Loucy (cell line): ENCODE results near the gene TKT.
"Not testable (repeated sequence)": the region's sequence is repeated elsewhere in the genome, so short reads cannot be mapped to it uniquely, and the experiment has no call there.

Experiments
- H2AFZ ChIP-seq: fragments of 200-600 bp; sonication (generic); 2 replicates; pipeline ENCODE4 v1.6.0; 2016; ENCODE audit warnings: antibody characterized with exemption, mild to moderate bottlenecking, low read length, moderate library complexity
- H3F3A ChIP-seq: fragments of 200-600 bp; 2 replicates; pipeline ENCODE4 v1.6.0; 2016; ENCODE audit warnings: antibody characterized with exemption, low read depth, mild to moderate bottlenecking
- H3K27me3 ChIP-seq: fragments of 200-600 bp; sonication (generic); 2 replicates; pipeline ENCODE4 v1.6.1; 2014; ENCODE audit warnings: low read length, mild to moderate bottlenecking; ENCODE audit not compliant: insufficient read depth, poor library complexity, severe bottlenecking
- H3K36me3 ChIP-seq: fragments of 200-600 bp; sonication (generic); 2 replicates; pipeline ENCODE4 v1.6.1; 2016; ENCODE audit warnings: low read length; ENCODE audit not compliant: insufficient read depth
- H3K4me1 ChIP-seq: fragments of 200-600 bp; sonication (generic); 2 replicates; pipeline ENCODE4 v1.5.1; 2014; ENCODE audit warnings: low read length, mild to moderate bottlenecking; ENCODE audit not compliant: insufficient read depth, poor library complexity, severe bottlenecking
- H3K4me2 ChIP-seq: fragments of 200-600 bp; sonication (generic); 2 replicates; pipeline ENCODE4 v1.6.0; 2014; ENCODE audit warnings: antibody characterized with exemption, low read length, low read depth, mild to moderate bottlenecking; ENCODE audit not compliant: poor library complexity, severe bottlenecking
- H3K4me3 ChIP-seq: fragments of 200-600 bp; sonication (generic); 2 replicates; pipeline ENCODE4 v1.5.1; 2014; ENCODE audit warnings: low read length, mild to moderate bottlenecking, mixed read lengths; ENCODE audit not compliant: poor library complexity, severe bottlenecking
- H3K79me2 ChIP-seq: fragments of 200-600 bp; sonication (generic); 2 replicates; pipeline ENCODE4 v1.6.1; 2014; ENCODE audit warnings: low read length; ENCODE audit not compliant: insufficient read depth
- H3K9ac ChIP-seq: fragments of 200-600 bp; sonication (generic); 2 replicates; pipeline ENCODE4 v1.6.0; 2014; ENCODE audit warnings: mild to moderate bottlenecking, low read depth, low read length, moderate library complexity; ENCODE audit not compliant: poor library complexity, severe bottlenecking
- H3K9me2 ChIP-seq: fragments of 200-600 bp; sonication (generic); replicated peaks from 2 replicates; pipeline ENCODE4 v1.6.1; 2016; ENCODE audit warnings: low read depth, low read length, mixed read lengths
- H3K9me3 ChIP-seq: fragments of 200-600 bp; sonication (generic); 2 replicates; pipeline ENCODE4 v1.6.1; 2014; ENCODE audit warnings: mild to moderate bottlenecking, antibody characterized with exemption, low read length, low read depth; ENCODE audit not compliant: insufficient read depth
- H4K20me1 ChIP-seq: fragments of 200-600 bp; sonication (generic); 2 replicates; pipeline ENCODE4 v1.6.0; 2014; ENCODE audit warnings: antibody characterized with exemption, low read length, mild to moderate bottlenecking; ENCODE audit not compliant: insufficient read depth, poor library complexity, severe bottlenecking
- EZH2phosphoT487 ChIP-seq: fragments of 200-600 bp; IDR thresholded peaks from 2 replicates; pipeline ENCODE4 v1.6.1; 2018; ENCODE audit warnings: antibody characterized with exemption, mild to moderate bottlenecking, moderate library complexity, borderline replicate concordance
- TF ChIP-seq, protein P1 (sequence below): fragments of 200-600 bp; sonication (generic); conservative IDR thresholded peaks from 2 replicates; pipeline ENCODE4 v1.5.1; 2014; ENCODE audit warnings: mild to moderate bottlenecking, antibody characterized with exemption, low read length

Gene TKT

GRCh38 chr3:53255423-53255774 is 423 bp downstream of the TKT start:
- Histone ChIP-seq H2AFZ (peak overlapping the region; percentile 50), H3K79me2 (peaks cover 53% of the 10 kb centered on the region), H3K9me2 (no peaks in the 10 kb centered on the region), H3F3A (no peaks in the 10 kb centered on the region), H3K4me3 (peak overlapping the region; percentile 92), H3K4me2 (peak overlapping the region; percentile 99), H3K36me3 (no peaks in the 10 kb centered on the region), H3K9me3 (no peaks in the 10 kb centered on the region), H4K20me1 (peaks cover 46% of the 10 kb centered on the region), H3K4me1 (peaks cover 36% of the 10 kb centered on the region), H3K27me3 (no peaks in the 10 kb centered on the region), H3K9ac (peak overlapping the region; percentile 95)
- no peak for TF ChIP-seq EZH2phosphoT487
- TF ChIP-seq, protein P1, sequence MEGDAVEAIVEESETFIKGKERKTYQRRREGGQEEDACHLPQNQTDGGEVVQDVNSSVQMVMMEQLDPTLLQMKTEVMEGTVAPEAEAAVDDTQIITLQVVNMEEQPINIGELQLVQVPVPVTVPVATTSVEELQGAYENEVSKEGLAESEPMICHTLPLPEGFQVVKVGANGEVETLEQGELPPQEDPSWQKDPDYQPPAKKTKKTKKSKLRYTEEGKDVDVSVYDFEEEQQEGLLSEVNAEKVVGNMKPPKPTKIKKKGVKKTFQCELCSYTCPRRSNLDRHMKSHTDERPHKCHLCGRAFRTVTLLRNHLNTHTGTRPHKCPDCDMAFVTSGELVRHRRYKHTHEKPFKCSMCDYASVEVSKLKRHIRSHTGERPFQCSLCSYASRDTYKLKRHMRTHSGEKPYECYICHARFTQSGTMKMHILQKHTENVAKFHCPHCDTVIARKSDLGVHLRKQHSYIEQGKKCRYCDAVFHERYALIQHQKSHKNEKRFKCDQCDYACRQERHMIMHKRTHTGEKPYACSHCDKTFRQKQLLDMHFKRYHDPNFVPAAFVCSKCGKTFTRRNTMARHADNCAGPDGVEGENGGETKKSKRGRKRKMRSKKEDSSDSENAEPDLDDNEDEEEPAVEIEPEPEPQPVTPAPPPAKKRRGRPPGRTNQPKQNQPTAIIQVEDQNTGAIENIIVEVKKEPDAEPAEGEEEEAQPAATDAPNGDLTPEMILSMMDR: no peak

GRCh38 chr3:53254509-53255422 is 1.1 kb downstream of the TKT start:
- peak overlapping the region; percentile 50 for H2AFZ ChIP-seq
- peaks cover 52% of the 10 kb centered on the region for H4K20me1 ChIP-seq
- H3F3A ChIP-seq: no peaks in the 10 kb centered on the region
- H3K4me3 ChIP-seq: peak overlapping the region; percentile 92
- H3K27me3 ChIP-seq: no peaks in the 10 kb centered on the region
- H3K4me1 ChIP-seq: peaks cover 43% of the 10 kb centered on the region
- no peaks in the 10 kb centered on the region for H3K9me3 ChIP-seq
- no peaks in the 10 kb centered on the region for H3K36me3 ChIP-seq
- H3K79me2 ChIP-seq: peaks cover 60% of the 10 kb centered on the region
- H3K9ac ChIP-seq: peak overlapping the region; percentile 95
- peak overlapping the region; percentile 99 for H3K4me2 ChIP-seq
- H3K9me2 ChIP-seq: no peaks in the 10 kb centered on the region
- TF ChIP-seq, protein P1: no peak
- no peak for TF ChIP-seq EZH2phosphoT487

GRCh38 chr3:53253707-53254508 is 1.9 kb downstream of the TKT start:
- Histone ChIP-seq H3F3A (no peaks in the 10 kb centered on the region), H4K20me1 (peaks cover 55% of the 10 kb centered on the region), H3K36me3 (no peaks in the 10 kb centered on the region), H3K9me3 (no peaks in the 10 kb centered on the region), H3K4me2 (peak overlapping the region; percentile 99), H2AFZ (no peak overlapping the region), H3K79me2 (peaks cover 68% of the 10 kb centered on the region), H3K27me3 (no peaks in the 10 kb centered on the region), H3K4me3 (peak overlapping the region; percentile 92), H3K9ac (peak overlapping the region; percentile 95), H3K4me1 (peaks cover 48% of the 10 kb centered on the region), H3K9me2 (no peaks in the 10 kb centered on the region)
- no peak for TF ChIP-seq EZH2phosphoT487
- TF ChIP-seq, protein P1: no peak

DNA sequence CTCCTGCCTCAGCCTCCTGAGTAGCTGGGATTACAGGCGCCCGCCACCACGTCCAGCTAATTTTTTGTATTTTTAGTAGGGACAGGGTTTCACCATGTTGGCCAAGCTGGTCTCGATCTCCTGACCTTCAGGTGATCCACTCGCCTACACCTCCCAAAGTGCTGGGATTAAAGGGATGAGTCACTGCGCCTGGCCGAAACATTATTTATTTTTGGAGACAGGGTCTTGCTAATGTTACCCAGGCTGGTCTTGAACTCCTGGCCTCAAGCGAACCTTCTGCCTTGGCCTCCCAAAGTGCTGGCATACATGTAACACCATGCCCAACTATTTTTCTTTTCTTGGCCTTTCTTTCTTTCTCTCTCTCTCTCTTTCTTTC is 2.9 kb downstream of the TKT start:
- not testable (repeated sequence) for H2AFZ ChIP-seq, H3K9me3 ChIP-seq, H3K27me3 ChIP-seq, H3K36me3 ChIP-seq, H3K9ac ChIP-seq, H3K9me2 ChIP-seq, H3F3A ChIP-seq
- peak overlapping the region; percentile 92 for H3K4me3 ChIP-seq
- peaks cover 52% of the 10 kb centered on the region for H3K4me1 ChIP-seq
- peak overlapping the region; percentile 99 for H3K4me2 ChIP-seq
- H3K79me2 ChIP-seq: peaks cover 78% of the 10 kb centered on the region
- H4K20me1 ChIP-seq: peaks cover 64% of the 10 kb centered on the region
